CD4-positive, alpha-beta T cell treated with Interleukin-15 for 1 hour (primary cell): ENCODE results near the gene DENND1B.
"Not testable (repeated sequence)": the region's sequence is repeated elsewhere in the genome, so short reads cannot be mapped to it uniquely, and the experiment has no call there.

Source experiments
- DNase-seq: peaks from one replicate; pipeline ENCODE4 v3.0.0-alpha.2; 2020

The DENND1B gene

DNA sequence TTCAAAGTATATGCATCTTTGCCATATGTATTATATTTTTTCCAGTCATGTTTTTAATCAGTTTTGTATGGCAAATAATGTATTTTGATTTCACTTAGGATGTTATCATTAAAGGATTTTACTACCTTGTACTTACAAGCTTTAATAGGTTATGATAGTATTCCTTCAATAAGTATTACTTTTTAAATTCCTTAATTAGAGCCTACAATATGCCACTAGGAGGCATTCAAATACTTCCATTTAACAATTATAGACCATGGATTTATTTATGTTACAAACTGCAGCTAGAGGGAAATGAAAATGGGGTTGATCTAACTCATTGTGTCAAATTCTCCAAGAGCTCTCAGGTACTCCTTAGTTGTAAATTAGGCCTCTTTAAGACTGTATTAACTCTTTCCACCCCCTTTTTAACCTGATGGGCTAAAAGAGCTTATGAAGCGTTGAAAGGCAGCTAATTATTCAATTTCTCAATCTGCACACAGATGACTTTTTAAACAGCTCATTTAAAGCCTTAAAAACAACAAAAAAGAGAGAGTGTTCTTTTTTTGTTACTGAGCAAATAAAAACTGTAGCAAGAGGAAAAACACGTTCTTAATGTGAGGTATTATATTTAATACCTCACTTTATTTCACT, 156.2 kb downstream of the DENND1B start:
- DNase-seq, result no peak

- no peak for DNase-seq
These were observed 157.2 kb downstream of the DENND1B start for GRCh38 chr1:197618061-197618460.

GRCh38 chr1:197615693-197616011, 159.6 kb downstream of the DENND1B start:
- DNase-seq, result no peak

DNA sequence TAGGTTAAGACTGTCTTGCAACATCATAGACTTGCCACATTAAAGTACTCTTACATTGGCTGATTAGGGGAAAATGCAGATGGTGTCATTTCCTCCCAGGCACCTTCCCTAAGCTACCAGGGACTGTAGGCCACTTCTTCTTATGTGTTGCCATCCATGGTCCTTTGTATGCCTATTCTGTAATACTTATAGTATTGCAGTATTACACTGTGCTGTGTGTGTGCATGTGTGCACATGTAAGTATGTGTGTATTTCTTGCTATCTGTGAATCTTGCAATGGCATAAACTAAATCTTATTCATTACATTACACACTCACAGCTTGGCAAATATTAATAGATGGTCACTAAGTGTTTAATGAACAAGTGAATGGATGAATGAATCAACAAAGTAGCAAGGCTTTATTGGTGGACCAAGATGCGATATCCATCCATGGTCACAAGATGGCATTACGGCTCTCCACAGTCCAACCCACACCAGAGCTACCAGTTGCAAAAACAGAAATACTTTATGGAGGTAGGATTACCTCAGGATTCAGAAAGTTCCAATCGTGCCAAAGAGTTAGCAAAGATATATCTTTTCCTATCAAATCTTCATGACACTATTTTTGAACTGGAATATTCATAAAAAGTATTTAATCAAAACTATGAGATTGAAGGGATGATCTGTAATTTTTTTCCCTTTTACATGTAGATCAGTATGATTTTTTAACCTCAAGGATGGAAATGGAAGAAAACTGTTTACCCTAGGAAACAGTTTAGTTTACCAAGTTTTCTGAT, 160.2 kb downstream of the DENND1B start:
- DNase-seq, result no peak

DNA sequence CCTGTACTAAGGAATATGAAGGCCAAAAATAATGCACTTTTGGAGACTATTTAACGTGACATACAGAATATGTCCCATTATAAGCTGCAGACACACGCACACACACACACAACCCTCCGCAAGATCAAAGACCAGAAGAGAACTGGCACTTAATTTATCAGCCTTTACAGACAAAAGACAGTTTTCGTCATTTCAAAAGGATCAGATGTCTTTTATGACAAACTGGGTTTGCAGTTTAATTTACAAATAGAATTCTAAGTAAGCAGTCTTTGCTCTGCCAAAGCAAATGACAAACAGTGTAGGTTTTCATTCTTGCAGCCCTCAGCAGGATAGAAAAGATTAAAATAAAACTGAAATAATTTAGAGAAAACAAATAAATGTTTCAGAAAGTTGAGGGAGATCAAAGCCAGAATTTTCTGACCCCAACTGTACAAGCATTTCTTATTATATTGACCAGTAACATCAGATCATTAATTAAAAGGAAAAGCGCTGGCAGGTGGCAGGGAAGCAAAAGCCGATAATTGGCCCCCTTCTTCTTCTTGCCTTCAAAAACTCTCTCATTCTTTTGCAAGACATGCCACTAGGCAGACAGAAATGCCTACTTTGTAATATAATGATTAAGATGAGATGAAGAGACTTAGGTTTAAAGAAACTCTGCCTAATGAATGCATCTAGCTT, 169.0 kb downstream of the DENND1B start:
- DNase-seq, result no peak

GRCh38 chr1:197604302-197604701, 171.0 kb downstream of the DENND1B start:
- DNase-seq, result no peak

- DNase-seq, result no peak
These were observed 174.5 kb downstream of the DENND1B start for GRCh38 chr1:197600751-197601150.

DNA sequence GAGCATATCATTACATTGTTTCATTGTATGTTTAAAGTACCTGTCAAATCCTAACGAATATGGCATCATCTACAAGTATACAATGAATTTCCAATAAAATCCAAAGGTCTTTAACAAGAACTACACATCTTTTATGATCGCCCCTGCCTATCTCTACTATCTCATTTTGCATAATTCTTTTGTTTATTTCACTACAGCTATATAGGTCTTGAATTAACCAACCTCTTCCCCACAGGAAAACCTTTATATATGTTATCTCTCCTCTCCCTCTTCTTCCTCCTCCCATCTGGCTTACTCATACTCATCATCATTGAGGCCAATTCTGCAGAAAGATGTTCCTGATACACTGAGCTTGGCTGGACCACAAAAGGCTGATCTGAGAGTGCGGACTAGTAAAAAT, 175.5 kb downstream of the DENND1B start:
- DNase-seq, result no peak

- DNase-seq, result no peak
These were observed 176.3 kb downstream of the DENND1B start for GRCh38 chr1:197598935-197599334.

DNA sequence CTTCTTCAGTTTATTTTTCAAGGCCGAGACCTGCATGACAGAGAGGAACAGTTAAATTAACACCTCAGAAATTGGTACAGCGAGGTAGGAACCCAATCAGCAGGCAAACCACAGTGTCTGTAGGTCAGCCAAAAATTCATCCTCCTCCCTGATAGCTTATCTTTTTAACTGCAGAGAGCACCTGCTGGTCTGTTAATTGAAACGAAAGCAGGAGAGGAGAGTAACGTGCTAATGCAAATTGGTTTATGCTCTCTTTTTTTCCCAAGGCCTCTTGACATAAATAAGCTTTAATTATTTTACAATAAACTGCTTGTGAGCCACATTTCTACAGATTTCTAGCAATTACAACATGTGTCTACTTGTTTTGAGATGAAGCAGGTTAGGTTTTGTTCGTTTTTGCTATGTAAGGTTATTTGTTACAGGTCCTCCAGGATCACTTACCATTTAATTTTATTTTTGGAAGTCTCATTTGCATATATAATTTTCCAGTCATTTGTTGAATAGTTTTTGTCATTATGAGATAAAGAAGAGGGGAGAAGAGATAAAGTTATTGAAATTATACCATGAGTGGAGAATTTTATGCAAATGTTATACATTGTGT, 179.9 kb downstream of the DENND1B start:
- DNase-seq, result no peak

- no peak for DNase-seq
These were observed 184.6 kb downstream of the DENND1B start for GRCh38 chr1:197590687-197591086.

- no peak for DNase-seq
These were observed 189.5 kb downstream of the DENND1B start for GRCh38 chr1:197585809-197586208.

DNA sequence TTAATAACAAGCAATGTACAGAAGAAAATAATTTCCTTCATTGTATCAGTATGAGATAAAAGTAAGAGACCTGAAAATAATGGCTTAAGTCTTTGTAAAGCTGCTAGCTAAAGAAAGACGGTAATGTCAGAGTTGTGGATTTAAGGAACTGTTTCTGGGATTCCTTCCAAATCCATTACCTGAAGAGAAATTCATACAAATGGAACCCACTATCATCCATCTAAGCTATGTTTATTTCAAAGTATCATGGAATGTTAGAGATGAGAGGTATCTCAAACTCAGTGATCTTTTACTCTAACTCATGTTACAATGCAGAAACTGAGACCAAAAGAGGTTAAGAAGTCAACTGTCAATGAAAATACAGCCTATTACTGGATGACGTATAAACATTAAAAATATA, 197.7 kb downstream of the DENND1B start:
- DNase-seq, result no peak

DNA sequence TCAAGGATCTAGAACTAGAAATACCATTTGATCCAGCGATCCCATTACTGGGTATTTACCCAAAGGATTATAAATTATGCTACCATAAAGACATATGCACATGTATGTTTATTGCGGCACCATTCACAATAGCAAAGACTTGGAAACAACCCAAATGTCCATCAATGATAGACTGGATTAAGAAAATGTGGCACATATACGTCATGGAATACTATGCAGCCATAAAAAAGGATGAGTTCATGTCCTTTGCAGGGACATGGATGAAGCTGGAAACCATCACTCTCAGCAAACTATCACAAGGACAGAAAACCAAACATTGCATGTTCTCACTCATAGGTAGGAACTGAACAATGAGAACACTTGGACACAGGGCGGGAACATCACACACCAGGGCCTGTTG, 199.7 kb downstream of the DENND1B start:
- not testable (repeated sequence) for DNase-seq

GRCh38 chr1:197572169-197572568, 203.1 kb downstream of the DENND1B start:
- no peak for DNase-seq

- DNase-seq, result no peak
These were observed 207.8 kb downstream of the DENND1B start for GRCh38 chr1:197567442-197567841.

DNA sequence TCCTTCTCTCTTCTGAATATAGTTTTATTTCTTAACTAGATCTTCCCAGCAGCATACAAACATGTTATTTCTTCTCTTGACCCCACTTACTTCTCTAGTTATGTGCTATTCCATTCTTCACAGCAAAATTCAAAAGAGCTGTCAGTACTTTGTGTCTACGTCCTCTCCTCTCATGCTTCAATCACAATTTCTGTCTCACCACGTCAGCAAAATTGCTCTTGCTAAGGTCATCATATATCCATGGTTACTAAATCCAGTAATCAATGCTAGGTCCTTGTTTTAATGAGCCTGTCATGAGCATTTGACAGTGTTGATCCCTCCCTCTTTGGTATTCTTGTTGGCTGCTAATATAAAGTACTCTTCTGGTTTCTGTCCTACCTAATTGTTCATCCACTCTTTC, 214.2 kb downstream of the DENND1B start:
- DNase-seq, result no peak

GRCh38 chr1:197559655-197560054, 215.6 kb downstream of the DENND1B start:
- DNase-seq, result no peak

DNA sequence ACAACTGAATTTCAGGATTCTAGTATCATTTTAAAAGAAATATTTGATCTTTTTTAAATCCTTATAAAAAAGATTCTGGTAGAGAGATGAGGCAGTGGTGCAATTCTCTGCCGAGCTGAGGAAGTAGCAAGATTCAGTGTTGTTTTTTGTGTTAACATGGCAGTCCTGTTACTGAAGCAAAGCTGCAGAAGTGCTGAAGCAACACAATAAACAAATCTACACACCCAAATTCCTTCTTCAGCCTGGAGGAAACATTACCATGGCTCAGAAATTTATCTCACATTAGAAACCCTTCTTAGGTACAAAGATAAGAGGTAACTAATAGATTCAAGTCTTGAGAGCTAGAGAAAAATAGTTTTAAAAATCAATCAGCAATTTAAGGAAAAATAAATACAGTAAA, 216.0 kb downstream of the DENND1B start:
- DNase-seq, result no peak

GRCh38 chr1:197557302-197557701, 218.0 kb downstream of the DENND1B start:
- no peak for DNase-seq

DNA sequence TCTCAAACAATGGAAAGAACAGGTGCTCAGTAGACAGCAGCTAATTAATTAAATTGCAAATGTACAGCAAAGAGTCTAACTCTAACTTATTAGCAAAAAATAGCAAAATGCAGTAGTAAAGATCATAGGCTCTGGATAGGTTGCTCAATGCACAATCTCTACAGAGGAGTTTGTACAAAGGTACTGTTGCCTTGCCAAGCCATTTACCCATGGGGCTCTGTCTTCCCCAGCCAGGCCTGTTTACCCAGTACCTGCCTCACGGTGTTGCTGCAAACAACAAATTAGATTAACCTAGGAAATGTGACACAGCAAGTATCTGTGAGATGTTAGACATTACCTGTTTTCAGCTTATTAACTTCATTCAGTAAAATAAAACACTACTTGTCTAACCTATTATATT, 222.0 kb downstream of the DENND1B start:
- DNase-seq, result no peak

DNA sequence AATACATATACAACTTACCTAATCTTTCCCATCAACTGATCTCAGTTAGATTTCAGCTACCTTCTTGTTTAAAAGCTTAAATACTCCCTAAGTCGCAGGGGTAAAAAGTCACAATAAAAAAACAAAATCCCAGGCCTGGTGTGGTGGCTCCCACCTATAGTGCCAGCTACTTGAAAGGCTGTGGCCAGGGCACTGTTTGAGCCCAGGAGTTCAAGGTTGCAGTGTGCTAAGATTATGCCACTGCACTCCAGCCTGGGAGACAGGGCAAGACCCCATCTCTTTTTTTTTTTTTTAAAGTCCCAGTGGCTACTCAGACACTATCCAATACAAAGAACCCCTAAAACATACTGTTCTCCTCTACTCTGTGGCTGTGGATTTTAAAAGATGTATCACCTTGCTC, 228.3 kb downstream of the DENND1B start:
- no peak for DNase-seq

GRCh38 chr1:197544553-197544952, 230.7 kb downstream of the DENND1B start:
- DNase-seq, result no peak

GRCh38 chr1:197544130-197544529, 231.2 kb downstream of the DENND1B start:
- DNase-seq, result no peak
